GM18498 (cell line): ENCODE results near the gene UGT1A5.

Experiments used
- ATAC-seq: cut with Tn5 transposase; IDR thresholded peaks from one replicate; pipeline ENCODE4 v1.9.1; 2021; ENCODE audit warnings: mild to moderate bottlenecking, moderate library complexity; ENCODE audit not compliant: unreplicated experiment

The UGT1A5 gene

GRCh38 chr2:233803994-233804393, 91.3 kb downstream of the UGT1A5 start:
- ATAC-seq: no peak

GRCh38 chr2:233807215-233807865, 94.6 kb downstream of the UGT1A5 start:
- no peak for ATAC-seq

GRCh38 chr2:233807966-233808935, 95.5 kb downstream of the UGT1A5 start:
- no peak for ATAC-seq

- ATAC-seq: no peak
Observed at GRCh38 chr2:233810385-233810784, 97.7 kb downstream of the UGT1A5 start.

GRCh38 chr2:233811087-233811486, 98.4 kb downstream of the UGT1A5 start:
- ATAC-seq: no peak

GRCh38 chr2:233811732-233812131, 99.0 kb downstream of the UGT1A5 start:
- ATAC-seq: no peak

- no peak for ATAC-seq
Observed at GRCh38 chr2:233813236-233814055, 100.7 kb downstream of the UGT1A5 start.

- no peak for ATAC-seq
Observed at GRCh38 chr2:233814056-233814835, 101.5 kb downstream of the UGT1A5 start.

GRCh38 chr2:233815861-233816260, 103.2 kb downstream of the UGT1A5 start:
- no peak for ATAC-seq

- no peak for ATAC-seq
Observed at GRCh38 chr2:233816334-233816733, 103.6 kb downstream of the UGT1A5 start.

- no peak for ATAC-seq
Observed at GRCh38 chr2:233816771-233817170, 104.1 kb downstream of the UGT1A5 start.

GRCh38 chr2:233817361-233817911, 104.7 kb downstream of the UGT1A5 start:
- no peak for ATAC-seq

GRCh38 chr2:233817995-233818638, 105.4 kb downstream of the UGT1A5 start:
- no peak for ATAC-seq

GRCh38 chr2:233818639-233819621, 106.2 kb downstream of the UGT1A5 start:
- ATAC-seq: no peak

- no peak for ATAC-seq
Observed at GRCh38 chr2:233819884-233820773, 107.4 kb downstream of the UGT1A5 start.

- no peak for ATAC-seq
Observed at GRCh38 chr2:233820774-233821105, 108.0 kb downstream of the UGT1A5 start.

- no peak for ATAC-seq
Observed at GRCh38 chr2:233821196-233821595, 108.5 kb downstream of the UGT1A5 start.

- ATAC-seq: no peak
Observed at GRCh38 chr2:233821709-233822100, 109.0 kb downstream of the UGT1A5 start.
